Sigmoid colon (tissue), 4 donors: ENCODE measurements around the gene ASTN1.

Experiments used
- CTCF ChIP-seq, 4 experiments: fragments of 450-650 bp in 3 of 4; fragments of 200-600 bp in 1 of 4; IDR thresholded peaks; one replicate each; pipeline ENCODE4 v1.5.1; 2016 to 2019; ENCODE audit warnings: antibody characterized with exemption in 4 of 4, mild to moderate bottlenecking in 3 of 4, moderate library complexity in 2 of 4
- POLR2A ChIP-seq, 2 donors: fragments of 450-650 bp; IDR thresholded peaks; one replicate each; pipeline ENCODE4 v1.6.1; 2016; ENCODE audit warnings: antibody characterized with exemption in 2 of 2, mild to moderate bottlenecking in 2 of 2, moderate library complexity in 2 of 2
- POLR2AphosphoS5 ChIP-seq, 4 donors: sonication (generic); formaldehyde crosslinking; IDR thresholded peaks; one replicate each; pipeline ENCODE4 v1.6.1; 2017; ENCODE audit warnings: antibody characterized with exemption in 4 of 4

GRCh38 chr1:177138347-177138746 is 26.2 kb downstream of the ASTN1 start:
- no peak for TF ChIP-seq POLR2A (IDR thresholded peaks at IDR 0.05)
- TF ChIP-seq CTCF (IDR thresholded peaks at IDR 0.05), result no peak
- no peak for TF ChIP-seq POLR2AphosphoS5 (IDR thresholded peaks at IDR 0.05)
